T-helper 2 cell (primary cell): ENCODE measurements around the gene INPPL1.
A peak's percentile ranks its signal among the peaks of the same experiment; 100 is the strongest.

Experiments used
- DNase-seq, 5 experiments: peaks; one replicate each; pipeline versions ENCODE4 v3.0.0 to v3.0.0-alpha.2; 2012 to 2022

INPPL1 gene

GRCh38 chr11:72220696-72221363, 3.7 kb upstream of the INPPL1 start:
- DNase-seq = no peak

- no peak for DNase-seq
Observed at GRCh38 chr11:72221386-72222075, 3.0 kb upstream of the INPPL1 start.

GRCh38 chr11:72222106-72222891, 2.3 kb upstream of the INPPL1 start:
- DNase-seq = peak in 1 of 5 experiments; percentile 2

GRCh38 chr11:72222907-72223614, 1.5 kb upstream of the INPPL1 start:
- peak; percentile 88 to 97 (median 92) for DNase-seq

GRCh38 chr11:72223615-72224563, 678 bp upstream of the INPPL1 start:
- peak; percentile 26 to 77 (median 39) for DNase-seq

- peak in 2 of 5 experiments; percentile 24 to 62 for DNase-seq
Observed at GRCh38 chr11:72225411-72225951, 914 bp downstream of the INPPL1 start.

GRCh38 chr11:72226701-72227100, 2.1 kb downstream of the INPPL1 start:
- DNase-seq = no peak

- no peak for DNase-seq
Observed at GRCh38 chr11:72227316-72228228, 3.0 kb downstream of the INPPL1 start.

- no peak for DNase-seq
Observed at GRCh38 chr11:72228229-72228843, 3.8 kb downstream of the INPPL1 start.

GRCh38 chr11:72228844-72229231, 4.3 kb downstream of the INPPL1 start:
- DNase-seq = no peak

GRCh38 chr11:72229336-72229924, 4.9 kb downstream of the INPPL1 start:
- no peak for DNase-seq

- DNase-seq = no peak
Observed at GRCh38 chr11:72229925-72230763, 5.6 kb downstream of the INPPL1 start.

- DNase-seq = no peak
Observed at GRCh38 chr11:72230764-72231365, 6.3 kb downstream of the INPPL1 start.

GRCh38 chr11:72231396-72232259, 7.1 kb downstream of the INPPL1 start:
- DNase-seq = no peak

- no peak for DNase-seq
Observed at GRCh38 chr11:72232260-72233055, 7.9 kb downstream of the INPPL1 start.
